NCI-H2029 treated with DMSO at 0.1 percent for 48 hours (cell line): ENCODE measurements around the gene UROC1.

Experiments
- DNase-seq: peaks from one replicate; lab custom pipeline; 2025; lab: John Stamatoyannopoulos, UW

UROC1 gene

DNA sequence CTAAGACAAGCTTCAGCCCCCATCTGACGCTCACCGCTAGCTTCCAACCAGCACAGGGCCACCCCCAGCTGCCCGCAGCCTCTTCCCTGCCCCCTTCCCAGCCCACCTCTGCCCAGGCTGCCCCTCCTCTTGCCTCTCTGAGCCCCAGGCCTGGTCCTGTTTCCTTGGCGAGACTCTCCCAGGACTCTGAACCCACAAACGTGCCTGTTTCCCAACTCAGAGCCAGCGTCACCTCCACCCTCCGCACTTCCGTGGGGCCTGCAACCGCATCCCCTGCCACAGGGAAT is 76.9 kb downstream of the UROC1 start:
- DNase-seq, result no peak

- no peak for DNase-seq
These were observed 77.4 kb downstream of the UROC1 start for GRCh38 chr3:126439968-126440708.

GRCh38 chr3:126439346-126439967 is 78.1 kb downstream of the UROC1 start:
- no peak for DNase-seq

DNA sequence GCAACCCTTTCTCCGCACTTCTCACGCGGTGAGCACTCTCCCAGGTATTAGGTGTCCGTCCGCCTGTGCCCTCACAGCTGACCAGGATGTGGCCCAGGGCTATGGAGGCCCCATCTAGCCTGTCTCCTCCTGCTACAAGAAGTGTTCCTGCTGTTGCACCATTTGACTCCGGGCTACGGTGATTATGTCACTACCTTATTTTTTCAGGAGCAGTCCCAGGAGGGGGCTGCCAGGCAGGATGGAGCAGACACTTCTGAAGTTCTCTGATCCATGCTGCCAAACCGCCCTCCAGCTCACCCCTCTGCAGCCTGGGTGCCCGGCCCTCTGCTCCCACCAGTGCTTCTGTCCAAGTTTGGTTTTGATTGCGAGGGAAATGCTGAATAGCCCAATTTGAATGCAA is 78.8 kb downstream of the UROC1 start:
- no peak for DNase-seq

DNA sequence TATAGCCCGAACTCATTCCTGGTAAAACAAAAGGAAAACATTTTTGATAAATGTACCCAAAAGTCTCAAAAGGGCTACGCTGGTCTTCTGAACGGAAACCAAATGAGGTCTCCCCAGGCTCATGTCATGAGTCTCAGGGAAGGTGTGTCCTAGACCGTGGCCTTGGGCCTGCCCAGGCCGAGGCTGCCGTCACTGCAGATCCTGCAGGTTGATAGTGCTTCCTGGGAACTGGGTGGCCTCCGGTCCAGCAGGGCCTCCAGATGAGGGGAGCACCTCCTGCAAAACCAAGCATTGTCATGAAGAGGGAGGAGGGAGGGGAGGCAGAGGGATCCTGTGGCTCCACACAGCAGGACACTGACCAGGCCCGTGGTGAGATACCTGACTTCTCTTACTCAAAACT is 79.4 kb downstream of the UROC1 start:
- no peak for DNase-seq

GRCh38 chr3:126436826-126437717 is 80.5 kb downstream of the UROC1 start:
- DNase-seq, result no peak

GRCh38 chr3:126435456-126436315 is 81.9 kb downstream of the UROC1 start:
- DNase-seq, result no peak

DNA sequence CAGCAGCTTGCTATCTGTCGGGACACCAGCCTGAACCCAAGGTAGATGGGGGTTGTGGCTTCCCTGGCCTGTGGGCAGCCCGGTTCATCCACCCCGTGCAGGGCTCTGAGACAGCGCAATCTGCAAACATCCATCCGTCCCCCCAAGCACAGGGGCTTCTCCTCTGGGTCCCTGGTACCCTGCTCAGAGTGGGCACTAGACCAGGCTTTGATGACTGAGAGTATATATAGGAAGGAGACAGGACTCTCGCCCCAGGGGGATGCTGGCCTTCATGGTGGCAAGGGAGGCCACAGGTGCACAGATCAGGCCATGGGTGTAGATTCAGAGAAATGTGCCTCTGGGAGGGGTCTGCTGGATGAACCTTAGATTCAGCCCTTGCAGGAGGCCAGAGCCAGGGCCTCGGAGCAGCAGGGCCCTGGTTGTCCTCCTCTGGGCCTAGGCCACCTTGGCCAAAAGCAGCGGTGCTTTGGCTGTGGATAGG is 82.6 kb downstream of the UROC1 start:
- DNase-seq, result no peak

- DNase-seq, result no peak
These were observed 83.3 kb downstream of the UROC1 start for GRCh38 chr3:126434264-126434590.

- DNase-seq, result peak; percentile 9
These were observed 83.9 kb downstream of the UROC1 start for GRCh38 chr3:126433496-126434263.

DNA sequence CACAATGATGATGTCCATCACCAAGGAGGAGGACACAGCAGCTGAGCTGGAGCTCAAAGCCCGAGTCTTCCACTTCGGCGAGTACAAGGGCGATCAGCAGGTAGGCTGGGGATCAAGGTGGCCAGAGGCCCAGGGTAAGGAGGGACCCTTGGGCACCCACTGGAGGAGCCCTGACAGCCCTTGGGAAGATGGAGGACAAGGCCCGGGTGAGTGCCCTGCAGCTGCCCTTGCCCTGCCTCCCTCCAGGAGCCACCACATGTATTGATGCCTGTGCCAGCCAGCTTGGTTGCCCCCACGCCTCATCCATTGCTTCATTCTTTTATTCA is 84.5 kb downstream of the UROC1 start:
- DNase-seq, result no peak

DNA sequence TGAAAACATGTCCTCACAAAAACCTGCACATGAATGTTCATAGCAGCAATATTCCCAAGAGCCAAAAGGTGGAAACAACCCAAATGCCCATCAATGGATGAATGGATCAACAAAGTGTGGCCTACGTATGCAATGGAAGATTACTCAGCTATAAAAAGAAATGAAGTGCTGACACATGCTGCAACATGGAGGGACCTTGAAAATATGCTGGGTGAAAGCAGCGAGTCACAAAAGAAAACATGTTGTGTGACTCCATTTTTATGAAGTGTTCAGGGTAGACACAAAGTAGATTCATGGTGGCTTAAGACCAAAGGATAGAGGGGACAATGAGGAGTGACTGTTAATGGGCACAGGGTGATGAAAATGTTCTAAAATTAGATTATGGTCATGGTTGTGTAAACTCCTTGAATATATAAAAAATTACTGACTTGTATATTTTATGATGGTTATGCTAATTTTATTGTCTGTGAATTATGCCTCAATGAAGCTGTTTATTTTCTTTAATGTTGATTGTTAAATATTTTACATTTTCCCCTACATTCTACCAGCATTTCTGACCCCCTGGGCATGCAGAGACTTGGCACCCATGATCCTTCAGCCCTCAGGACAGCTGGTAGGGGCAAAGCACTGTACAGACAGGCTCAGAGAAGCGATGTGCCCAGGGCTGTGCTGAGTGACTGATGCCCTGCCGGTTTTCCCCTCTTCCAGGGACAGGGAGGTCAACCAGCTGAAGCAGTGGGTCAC is 85.0 kb downstream of the UROC1 start:
- no peak for DNase-seq
